ENCODE measurements around the gene MSX2.

- TF ChIP-seq CTCF (conservative IDR thresholded peaks at IDR 0.05) (no peak), EZH2 (IDR thresholded peaks at IDR 0.05; ENCODE audit: low read depth) (no peak)
Observed at GRCh38 chr5:174726916-174727793, 2.8 kb downstream of the MSX2 start.

Data from PC-9 (cell line).